ENCODE data around the gene CTU2.
A peak's percentile ranks its signal among the peaks of the same experiment; 100 is the strongest.

- TF ChIP-seq POLR2AphosphoS5 (IDR thresholded peaks at IDR 0.05), result peak in 1 of 3 donors; percentile 57
- no peak for TF ChIP-seq CTCF (IDR thresholded peaks at IDR 0.05 in 8 of 11, conservative IDR thresholded peaks at IDR 0.05 in 3 of 11)
- no peak for TF ChIP-seq POLR2A (IDR thresholded peaks at IDR 0.05)
Measured at GRCh38 chr16:88744577-88745521, 38.5 kb downstream of the CTU2 start.

Data from spleen (tissue), 7 donors.